HepG2 (cell line): ENCODE results near the gene C11orf86. TPM values are rescaled to one million over a fixed set of nuclear protein-coding genes. Genes with fewer than 3 reads are reported as not detected.

ENCODE experiments used
- ATF1 ChIP-seq: IDR thresholded peaks from 2 replicates; pipeline ENCODE4 v1.6.1; 2016; ENCODE audit warnings: mild to moderate bottlenecking, control low read depth
- MAFF ChIP-seq: IDR thresholded peaks from 2 replicates; pipeline ENCODE4 v1.6.1; 2011; ENCODE audit warnings: low read depth, low read length, improper control_type of control experiment
- MXD4 ChIP-seq: IDR thresholded peaks from 2 replicates; pipeline ENCODE4 v1.6.1; 2016; ENCODE audit warnings: mild to moderate bottlenecking, missing biosample characterization, missing genetic modification reagents
- NR2F1 ChIP-seq, 2 experiments: fragments of 450-650 bp in 1 of 2; formaldehyde crosslinking in 1 of 2; IDR thresholded peaks; 2 replicates each; pipeline versions ENCODE4 v1.5.0 to v1.6.1; 2016 to 2020; ENCODE audit warnings: mild to moderate bottlenecking in 1 of 2, missing compliant biosample characterization in 1 of 2, missing genetic modification reagents in 1 of 2, moderate library complexity in 1 of 2
- NR2F6 ChIP-seq, 2 experiments: IDR thresholded peaks; 2 replicates each; pipeline ENCODE4 v1.6.1; 2016; ENCODE audit warnings: antibody characterized with exemption in 1 of 2, mild to moderate bottlenecking in 1 of 2
- PTBP1 ChIP-seq: fragments of 200-400 bp; formaldehyde crosslinking; IDR thresholded peaks from 2 replicates; pipeline ENCODE4 v1.6.1; 2018; ENCODE audit warnings: low read length, low read depth; ENCODE audit not compliant: poor library complexity, severe bottlenecking
- RARG ChIP-seq: sonication (generic); formaldehyde crosslinking; IDR thresholded peaks from 2 replicates; pipeline ENCODE4 v1.4.0; 2020; ENCODE audit warnings: low read depth, mild to moderate bottlenecking, missing genetic modification reagents
- SCMH1 ChIP-seq: sonication (generic); formaldehyde crosslinking; IDR thresholded peaks from 2 replicates; pipeline ENCODE4 v1.9.0; 2021; ENCODE audit warnings: missing genetic modification reagents, mild to moderate bottlenecking, borderline replicate concordance
- SIN3A ChIP-seq: IDR thresholded peaks from 2 replicates; pipeline ENCODE4 v1.6.1; 2011; ENCODE audit warnings: low read depth, mild to moderate bottlenecking, control low read depth, low read length, borderline replicate concordance
- TOE1 ChIP-seq: sonication (generic); formaldehyde crosslinking; IDR thresholded peaks from 2 replicates; pipeline ENCODE4 v1.4.0; 2020; ENCODE audit warnings: mild to moderate bottlenecking, missing genetic modification reagents
- ZNF143 ChIP-seq: sonication (generic); formaldehyde crosslinking; IDR thresholded peaks from 2 replicates; pipeline ENCODE4 v1.4.0; 2020; ENCODE audit warnings: missing genetic modification reagents
- ZNF24 ChIP-seq: fragments of 450-650 bp; IDR thresholded peaks from 2 replicates; pipeline ENCODE4 v1.6.1; 2017; ENCODE audit warnings: antibody characterized with exemption, mild to moderate bottlenecking
- ZNF549 ChIP-seq: sonication (generic); formaldehyde crosslinking; IDR thresholded peaks from 2 replicates; pipeline ENCODE4 v1.5.0; 2020; ENCODE audit warnings: missing genetic modification reagents
- ZSCAN30 ChIP-seq: sonication (generic); formaldehyde crosslinking; IDR thresholded peaks from 2 replicates; pipeline ENCODE4 v1.5.0; 2020; ENCODE audit warnings: mild to moderate bottlenecking, missing genetic modification reagents
- polyA plus RNA-seq, 8 experiments: library from polyadenylated mRNA; depleted of rRNA in 3 of 8; stranded (reverse) in 7 of 8; unstranded in 1 of 8; fragments of >200 nt; fragmentation: Illumina TruSeq in 4 of 8; extraction: Trizol in 4 of 8; gene quantifications; 2 replicates each; pipeline versions ENCODE4 v1.2.1 to v1.2.3, GENCODE V29; 2011 to 2016; ENCODE audit warnings: low read depth in 4 of 8, missing spikeins in 1 of 8, mixed read lengths in 1 of 8; ENCODE audit not compliant: insufficient read depth in 1 of 8
- total RNA-seq, 5 experiments: library from RNA; depleted of rRNA; stranded (reverse); fragments of >200 nt; fragmentation: Illumina TruSeq; extraction: Trizol; gene quantifications; 2 replicates each; pipeline ENCODE4 v1.2.3, GENCODE V29; 2016; ENCODE audit warnings: low read depth in 1 of 5
- TF ChIP-seq, protein P1 (sequence below): sonication (generic); formaldehyde crosslinking; IDR thresholded peaks from 2 replicates; pipeline ENCODE4 v1.4.0; 2020; ENCODE audit warnings: mild to moderate bottlenecking, missing genetic modification reagents, borderline replicate concordance
- TF ChIP-seq, protein P2 (sequence below): sonication (generic); IDR thresholded peaks from 2 replicates; pipeline ENCODE4 v1.6.1; 2016; ENCODE audit warnings: low read depth, borderline replicate concordance
- TF ChIP-seq, protein P3 (sequence below): IDR thresholded peaks from 2 replicates; pipeline ENCODE4 v1.4.0; 2020; ENCODE audit warnings: mild to moderate bottlenecking, missing genetic modification reagents
- TF ChIP-seq, protein P4 (sequence below), 2 experiments: fragments of 450-650 bp in 1 of 2; sonication (generic) in 1 of 2; formaldehyde crosslinking; IDR thresholded peaks; 2 replicates each; pipeline versions ENCODE4 v1.5.0 to v1.8.0; 2020 to 2022; ENCODE audit warnings: mild to moderate bottlenecking in 1 of 2, missing genetic modification reagents in 1 of 2

Gene C11orf86
- total and polyA plus RNA-seq, 2 of the 13 experiments (the other 11 are each of a cell fraction or from before 2014, with no cell fraction given), result 0.11 to 0.18 TPM

DNA sequence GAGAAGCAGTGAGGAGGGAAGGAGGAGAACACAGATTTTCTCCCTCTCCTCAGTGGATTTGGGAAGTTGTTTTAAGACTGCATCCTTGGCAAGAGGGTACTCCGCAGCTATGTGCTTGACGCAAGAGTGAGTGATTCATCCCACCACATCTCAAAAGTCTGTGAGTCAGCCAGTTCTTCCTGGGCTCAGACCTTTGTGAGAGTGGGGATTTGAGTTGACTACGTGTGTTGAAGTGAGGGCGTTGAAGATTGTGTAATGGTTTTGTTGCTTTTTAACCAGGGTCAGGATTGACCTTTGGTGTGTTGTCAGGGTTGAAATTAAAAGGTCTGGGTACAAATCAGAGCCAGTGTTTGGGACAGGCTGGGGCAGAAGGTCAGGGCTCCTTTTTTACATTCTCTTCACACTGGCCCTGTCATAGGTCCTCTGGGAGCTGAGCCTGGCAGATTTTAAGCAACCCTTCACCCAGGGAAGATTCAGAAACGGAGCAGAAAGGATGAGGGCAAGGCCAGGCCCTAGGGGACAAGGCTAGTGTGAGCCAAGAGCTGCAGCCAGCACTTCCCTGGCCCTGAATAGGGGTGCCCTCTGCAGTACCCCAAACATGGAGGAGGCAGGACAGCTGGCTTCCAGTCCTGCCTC, 4.2 kb upstream of the C11orf86 start (continued):
- TF ChIP-seq, protein P1, sequence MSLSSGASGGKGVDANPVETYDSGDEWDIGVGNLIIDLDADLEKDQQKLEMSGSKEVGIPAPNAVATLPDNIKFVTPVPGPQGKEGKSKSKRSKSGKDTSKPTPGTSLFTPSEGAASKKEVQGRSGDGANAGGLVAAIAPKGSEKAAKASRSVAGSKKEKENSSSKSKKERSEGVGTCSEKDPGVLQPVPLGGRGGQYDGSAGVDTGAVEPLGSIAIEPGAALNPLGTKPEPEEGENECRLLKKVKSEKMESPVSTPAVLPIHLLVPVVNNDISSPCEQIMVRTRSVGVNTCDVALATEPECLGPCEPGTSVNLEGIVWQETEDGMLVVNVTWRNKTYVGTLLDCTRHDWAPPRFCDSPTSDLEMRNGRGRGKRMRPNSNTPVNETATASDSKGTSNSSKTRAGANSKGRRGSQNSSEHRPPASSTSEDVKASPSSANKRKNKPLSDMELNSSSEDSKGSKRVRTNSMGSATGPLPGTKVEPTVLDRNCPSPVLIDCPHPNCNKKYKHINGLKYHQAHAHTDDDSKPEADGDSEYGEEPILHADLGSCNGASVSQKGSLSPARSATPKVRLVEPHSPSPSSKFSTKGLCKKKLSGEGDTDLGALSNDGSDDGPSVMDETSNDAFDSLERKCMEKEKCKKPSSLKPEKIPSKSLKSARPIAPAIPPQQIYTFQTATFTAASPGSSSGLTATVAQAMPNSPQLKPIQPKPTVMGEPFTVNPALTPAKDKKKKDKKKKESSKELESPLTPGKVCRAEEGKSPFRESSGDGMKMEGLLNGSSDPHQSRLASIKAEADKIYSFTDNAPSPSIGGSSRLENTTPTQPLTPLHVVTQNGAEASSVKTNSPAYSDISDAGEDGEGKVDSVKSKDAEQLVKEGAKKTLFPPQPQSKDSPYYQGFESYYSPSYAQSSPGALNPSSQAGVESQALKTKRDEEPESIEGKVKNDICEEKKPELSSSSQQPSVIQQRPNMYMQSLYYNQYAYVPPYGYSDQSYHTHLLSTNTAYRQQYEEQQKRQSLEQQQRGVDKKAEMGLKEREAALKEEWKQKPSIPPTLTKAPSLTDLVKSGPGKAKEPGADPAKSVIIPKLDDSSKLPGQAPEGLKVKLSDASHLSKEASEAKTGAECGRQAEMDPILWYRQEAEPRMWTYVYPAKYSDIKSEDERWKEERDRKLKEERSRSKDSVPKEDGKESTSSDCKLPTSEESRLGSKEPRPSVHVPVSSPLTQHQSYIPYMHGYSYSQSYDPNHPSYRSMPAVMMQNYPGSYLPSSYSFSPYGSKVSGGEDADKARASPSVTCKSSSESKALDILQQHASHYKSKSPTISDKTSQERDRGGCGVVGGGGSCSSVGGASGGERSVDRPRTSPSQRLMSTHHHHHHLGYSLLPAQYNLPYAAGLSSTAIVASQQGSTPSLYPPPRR (CRISPR knock-in tag), result peak; percentile 83
- TF ChIP-seq MXD4 (no peak), NR2F1 (CRISPR knock-in tag; IDR thresholded peaks at IDR 0.05) (peak; percentile 84 to 88), MAFF (0 out of 2 replicates have a peak, but pooled peaks have one; percentile 17), NR2F6 (IDR thresholded peaks at IDR 0.05) (peak; percentile 99), NR2F6 (CRISPR knock-in tag; IDR thresholded peaks at IDR 0.05) (peak; percentile 99), TOE1 (CRISPR knock-in tag) (0 out of 2 replicates have a peak, but pooled peaks have one; percentile 29), RARG (CRISPR knock-in tag) (no peak), PTBP1 (no peak), ATF1 (peak; percentile 74), SIN3A (peak; percentile 61; the same call in 1 of the 2 replicates), ZNF549 (no peak), ZSCAN30 (no peak), ZNF143 (CRISPR knock-in tag) (no peak), SCMH1 (CRISPR knock-in tag) (no peak), ZNF24 (no peak)
- TF ChIP-seq, protein P2, sequence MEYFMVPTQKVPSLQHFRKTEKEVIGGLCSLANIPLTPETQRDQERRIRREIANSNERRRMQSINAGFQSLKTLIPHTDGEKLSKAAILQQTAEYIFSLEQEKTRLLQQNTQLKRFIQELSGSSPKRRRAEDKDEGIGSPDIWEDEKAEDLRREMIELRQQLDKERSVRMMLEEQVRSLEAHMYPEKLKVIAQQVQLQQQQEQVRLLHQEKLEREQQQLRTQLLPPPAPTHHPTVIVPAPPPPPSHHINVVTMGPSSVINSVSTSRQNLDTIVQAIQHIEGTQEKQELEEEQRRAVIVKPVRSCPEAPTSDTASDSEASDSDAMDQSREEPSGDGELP, result 0 out of 2 replicates have a peak, but pooled peaks have one; percentile 24
- TF ChIP-seq, protein P3, sequence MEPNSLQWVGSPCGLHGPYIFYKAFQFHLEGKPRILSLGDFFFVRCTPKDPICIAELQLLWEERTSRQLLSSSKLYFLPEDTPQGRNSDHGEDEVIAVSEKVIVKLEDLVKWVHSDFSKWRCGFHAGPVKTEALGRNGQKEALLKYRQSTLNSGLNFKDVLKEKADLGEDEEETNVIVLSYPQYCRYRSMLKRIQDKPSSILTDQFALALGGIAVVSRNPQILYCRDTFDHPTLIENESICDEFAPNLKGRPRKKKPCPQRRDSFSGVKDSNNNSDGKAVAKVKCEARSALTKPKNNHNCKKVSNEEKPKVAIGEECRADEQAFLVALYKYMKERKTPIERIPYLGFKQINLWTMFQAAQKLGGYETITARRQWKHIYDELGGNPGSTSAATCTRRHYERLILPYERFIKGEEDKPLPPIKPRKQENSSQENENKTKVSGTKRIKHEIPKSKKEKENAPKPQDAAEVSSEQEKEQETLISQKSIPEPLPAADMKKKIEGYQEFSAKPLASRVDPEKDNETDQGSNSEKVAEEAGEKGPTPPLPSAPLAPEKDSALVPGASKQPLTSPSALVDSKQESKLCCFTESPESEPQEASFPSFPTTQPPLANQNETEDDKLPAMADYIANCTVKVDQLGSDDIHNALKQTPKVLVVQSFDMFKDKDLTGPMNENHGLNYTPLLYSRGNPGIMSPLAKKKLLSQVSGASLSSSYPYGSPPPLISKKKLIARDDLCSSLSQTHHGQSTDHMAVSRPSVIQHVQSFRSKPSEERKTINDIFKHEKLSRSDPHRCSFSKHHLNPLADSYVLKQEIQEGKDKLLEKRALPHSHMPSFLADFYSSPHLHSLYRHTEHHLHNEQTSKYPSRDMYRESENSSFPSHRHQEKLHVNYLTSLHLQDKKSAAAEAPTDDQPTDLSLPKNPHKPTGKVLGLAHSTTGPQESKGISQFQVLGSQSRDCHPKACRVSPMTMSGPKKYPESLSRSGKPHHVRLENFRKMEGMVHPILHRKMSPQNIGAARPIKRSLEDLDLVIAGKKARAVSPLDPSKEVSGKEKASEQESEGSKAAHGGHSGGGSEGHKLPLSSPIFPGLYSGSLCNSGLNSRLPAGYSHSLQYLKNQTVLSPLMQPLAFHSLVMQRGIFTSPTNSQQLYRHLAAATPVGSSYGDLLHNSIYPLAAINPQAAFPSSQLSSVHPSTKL (CRISPR knock-in tag), result peak; percentile 95
- TF ChIP-seq, protein P4, sequence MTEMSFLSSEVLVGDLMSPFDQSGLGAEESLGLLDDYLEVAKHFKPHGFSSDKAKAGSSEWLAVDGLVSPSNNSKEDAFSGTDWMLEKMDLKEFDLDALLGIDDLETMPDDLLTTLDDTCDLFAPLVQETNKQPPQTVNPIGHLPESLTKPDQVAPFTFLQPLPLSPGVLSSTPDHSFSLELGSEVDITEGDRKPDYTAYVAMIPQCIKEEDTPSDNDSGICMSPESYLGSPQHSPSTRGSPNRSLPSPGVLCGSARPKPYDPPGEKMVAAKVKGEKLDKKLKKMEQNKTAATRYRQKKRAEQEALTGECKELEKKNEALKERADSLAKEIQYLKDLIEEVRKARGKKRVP (CRISPR knock-in tag; IDR thresholded peaks at IDR 0.05), result peak in 1 of 2 experiments; percentile 90; a peak in 2 of 4 replicates
